CD4-positive, alpha-beta T cell treated with Interleukin-2 at 100 ng/mL for 4 hours (primary cell): Measurements from ENCODE around the gene MOB3C.

Source experiments
- DNase-seq: peaks from one replicate; pipeline ENCODE4 v3.0.0-alpha.2; 2020; ENCODE audit warnings: low spot score

MOB3C gene

GRCh38 chr1:46571691-46572225, 44.9 kb downstream of the MOB3C start:
- no peak for DNase-seq

GRCh38 chr1:46569884-46570725, 46.5 kb downstream of the MOB3C start:
- DNase-seq: no peak

GRCh38 chr1:46569116-46569515, 47.5 kb downstream of the MOB3C start:
- DNase-seq: no peak

GRCh38 chr1:46568461-46568891, 48.1 kb downstream of the MOB3C start:
- no peak for DNase-seq

GRCh38 chr1:46563341-46563740, 53.3 kb downstream of the MOB3C start:
- DNase-seq: no peak

GRCh38 chr1:46562498-46562897, 54.1 kb downstream of the MOB3C start:
- DNase-seq: no peak

- no peak for DNase-seq
Measured at GRCh38 chr1:46558966-46559365, 57.6 kb downstream of the MOB3C start.

GRCh38 chr1:46558141-46558963, 58.3 kb downstream of the MOB3C start:
- no peak for DNase-seq
